GM18951 (cell line): ENCODE results near the gene CRELD2.

Experiments
- POLR2A ChIP-seq: IDR thresholded peaks from 4 replicates; pipeline ENCODE4 v1.6.1; 2011; ENCODE audit warnings: mild to moderate bottlenecking; ENCODE audit not compliant: insufficient read length, insufficient read depth; ENCODE audit errors: extremely low read depth
- in situ Hi-C: fragments of 300-500 bp; cut with MboI; formaldehyde crosslinking; loops from one replicate; pipeline ENCODE4 v1.12.0; 2022; ENCODE audit warnings: low sequenced_read_pairs, mixed read lengths, inconsistent platforms; ENCODE audit not compliant: unreplicated experiment

The CRELD2 gene, protein sequence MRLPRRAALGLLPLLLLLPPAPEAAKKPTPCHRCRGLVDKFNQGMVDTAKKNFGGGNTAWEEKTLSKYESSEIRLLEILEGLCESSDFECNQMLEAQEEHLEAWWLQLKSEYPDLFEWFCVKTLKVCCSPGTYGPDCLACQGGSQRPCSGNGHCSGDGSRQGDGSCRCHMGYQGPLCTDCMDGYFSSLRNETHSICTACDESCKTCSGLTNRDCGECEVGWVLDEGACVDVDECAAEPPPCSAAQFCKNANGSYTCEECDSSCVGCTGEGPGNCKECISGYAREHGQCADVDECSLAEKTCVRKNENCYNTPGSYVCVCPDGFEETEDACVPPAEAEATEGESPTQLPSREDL

DNA sequence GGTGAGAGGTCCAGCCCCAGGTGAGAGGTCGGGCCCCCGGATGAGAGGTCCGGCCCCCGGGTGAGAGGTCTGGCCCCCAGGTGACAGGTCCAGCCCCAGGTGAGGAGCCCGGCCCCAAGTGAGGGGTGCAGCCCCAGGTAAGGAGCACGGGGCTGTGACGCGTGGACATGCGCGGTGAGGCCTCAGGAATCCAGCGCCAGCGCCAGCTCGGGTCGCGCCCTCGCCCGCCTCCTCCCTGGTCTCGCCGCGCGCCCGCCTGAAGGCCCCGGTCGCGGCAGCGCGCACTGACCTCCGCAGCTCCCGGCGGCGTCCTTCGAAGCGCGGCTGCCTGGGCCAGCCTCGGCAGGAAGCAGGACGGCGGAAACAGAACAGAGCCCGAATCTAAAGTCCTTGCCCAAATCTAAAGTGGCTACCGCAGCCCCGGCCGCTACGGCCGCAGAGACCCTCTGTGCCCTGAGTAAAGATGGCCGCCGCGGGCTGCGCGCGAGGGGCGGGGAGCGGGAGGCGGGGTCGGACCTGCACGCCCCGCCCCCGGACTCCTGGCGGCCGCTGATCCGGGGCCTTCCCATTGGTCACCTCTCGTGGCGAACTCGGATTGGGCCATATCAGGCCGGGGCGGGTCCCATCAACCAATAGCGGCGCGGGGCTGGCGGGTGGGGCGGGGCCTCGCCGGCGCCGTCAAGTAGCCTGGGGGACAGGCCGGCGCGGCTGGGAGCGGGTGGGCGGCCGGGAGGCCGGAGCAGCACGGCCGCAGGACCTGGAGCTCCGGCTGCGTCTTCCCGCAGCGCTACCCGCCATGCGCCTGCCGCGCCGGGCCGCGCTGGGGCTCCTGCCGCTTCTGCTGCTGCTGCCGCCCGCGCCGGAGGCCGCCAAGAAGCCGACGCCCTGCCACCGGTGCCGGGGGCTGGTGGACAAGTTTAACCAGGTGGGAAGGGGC is at the start of gene CRELD2, which contains the start of gene ALG12:
Gene CRELD2, plus strand, starts transcription at position 661 of the 937 bp plus-strand sequence. Its CDS starts 136 bp downstream, at position 797.
Gene ALG12, minus strand, starts transcription at position 465 of the 937 bp plus-strand sequence. CDS start 4,673 bp downstream, outside the sequence.
- in situ Hi-C loops, result loop anchor here (10.0 kb wide), 1 partner anchor 143 kb away; no protein-coding TSS in a partner anchor

DNA sequence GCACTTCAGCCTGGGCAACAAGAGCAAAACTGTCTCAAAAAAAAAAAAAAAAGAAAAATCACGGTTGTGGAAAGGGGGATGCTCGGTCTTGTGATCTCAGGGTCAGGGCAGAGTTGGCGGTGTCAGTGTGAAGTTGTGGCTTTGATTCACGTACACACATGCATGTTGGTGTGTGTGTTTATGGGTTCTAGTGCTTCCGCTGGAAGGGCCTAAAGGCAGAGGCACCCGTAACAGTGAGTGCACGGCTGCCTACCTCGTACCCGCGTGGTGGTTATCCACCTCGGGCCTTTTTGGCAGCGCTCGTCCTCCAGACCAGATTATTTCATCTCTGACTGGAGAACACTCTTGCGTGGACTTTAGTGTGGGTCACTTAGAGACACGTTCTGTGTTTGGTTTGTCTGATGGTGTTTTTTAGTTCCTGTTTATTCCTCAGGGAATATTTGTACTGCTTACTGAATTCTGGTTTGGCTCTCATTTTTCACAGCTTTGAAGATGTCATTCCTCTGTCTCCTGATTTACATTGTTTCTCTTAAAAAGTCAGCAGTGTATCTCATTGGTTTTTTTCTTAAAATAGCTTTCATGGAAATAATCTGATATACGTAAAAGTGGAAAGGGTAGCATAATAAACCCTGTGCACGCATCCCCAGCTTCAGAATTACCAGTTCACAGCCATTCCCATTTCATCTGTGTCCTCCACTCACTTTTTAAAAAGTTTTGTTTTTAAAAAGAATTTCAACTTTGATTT is 49.2 kb upstream of the CRELD2 start:
- in situ Hi-C loops, result no loop called here
- TF ChIP-seq POLR2A, result no peak

More for the DNA sequence above, at the start of gene CRELD2, which contains the start of gene ALG12:
- peak; percentile 91 for TF ChIP-seq POLR2A

- no peak for TF ChIP-seq POLR2A
- in situ Hi-C loops, result no loop called here
Measured at GRCh38 chr22:49869845-49870712, 48.4 kb upstream of the CRELD2 start.

DNA sequence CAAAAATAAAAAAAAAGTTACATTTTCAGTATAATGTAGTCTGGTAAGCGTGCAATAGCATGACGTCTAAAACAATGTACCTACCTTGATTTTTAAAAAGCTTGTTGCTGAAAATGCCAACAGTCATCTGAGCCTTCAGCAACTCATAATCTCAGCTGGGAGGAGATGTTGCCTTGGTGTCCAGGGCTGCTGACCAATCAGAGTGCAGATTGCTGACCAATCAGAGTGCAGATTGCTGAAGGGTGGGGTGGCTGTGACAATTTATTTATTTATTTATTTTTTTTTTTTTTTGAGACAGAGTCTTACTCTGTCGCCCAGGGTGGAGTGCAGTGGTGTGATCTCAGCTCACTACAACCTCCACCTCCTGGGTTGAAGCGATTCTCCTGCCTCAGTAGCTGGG is 47.0 kb upstream of the CRELD2 start:
- no peak for TF ChIP-seq POLR2A
- in situ Hi-C loops, result no loop called here

DNA sequence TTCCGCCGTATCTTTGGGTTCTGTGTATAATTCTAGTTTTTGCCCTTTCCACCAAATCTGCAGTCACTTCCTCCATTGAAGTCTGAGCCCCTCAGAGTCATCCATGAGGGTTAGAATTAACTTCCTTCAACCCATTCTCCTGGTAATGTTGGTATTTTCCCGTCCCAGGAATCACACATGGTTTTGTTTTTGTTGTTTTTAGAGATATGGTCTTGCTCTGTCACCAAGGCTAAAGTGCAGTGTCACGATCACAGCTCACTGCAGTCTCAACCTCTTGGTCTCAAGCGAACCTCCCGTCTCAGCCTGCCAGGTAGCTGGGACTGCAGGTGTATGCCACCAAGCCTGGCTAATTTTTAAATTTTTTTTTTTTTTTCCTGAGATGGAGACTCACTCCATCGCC is 46.1 kb upstream of the CRELD2 start:
- in situ Hi-C loops, result no loop called here
- TF ChIP-seq POLR2A, result no peak

DNA sequence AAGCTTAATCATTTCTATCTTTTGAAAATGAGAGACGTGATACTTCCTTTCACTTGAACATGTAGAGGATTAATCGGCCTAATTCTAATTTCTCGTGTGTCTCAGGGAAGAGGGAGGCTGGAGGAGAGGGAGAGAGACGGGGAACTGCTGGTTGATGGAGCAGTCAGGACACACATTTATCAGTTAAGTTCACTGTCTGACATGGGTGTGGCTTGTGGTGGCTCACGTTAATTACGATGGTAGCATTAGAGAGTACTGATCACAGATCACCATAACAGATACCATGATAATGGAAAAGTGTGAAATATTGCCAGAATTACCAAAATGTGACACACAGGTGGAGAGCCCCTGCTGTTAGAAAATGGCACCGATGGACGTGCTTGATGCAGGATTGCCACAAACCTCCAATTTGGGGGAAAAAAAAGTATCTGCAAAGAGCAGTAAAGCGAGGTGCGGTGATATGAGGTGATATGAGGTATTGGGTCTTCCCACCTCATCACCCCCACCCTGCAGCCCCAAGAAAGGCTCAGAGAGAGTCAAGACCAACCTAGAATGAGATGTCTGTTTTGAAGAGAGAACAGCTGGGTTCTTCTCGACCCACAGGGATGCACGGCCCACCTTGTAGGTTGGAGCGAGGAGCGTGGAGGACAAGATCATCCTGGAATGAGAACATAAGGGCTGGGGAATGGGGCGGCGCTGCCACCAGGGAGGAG is 45.0 kb upstream of the CRELD2 start:
- in situ Hi-C loops, result no loop called here
- TF ChIP-seq POLR2A, result no peak

GRCh38 chr22:49877642-49878041 is 40.8 kb upstream of the CRELD2 start:
- in situ Hi-C loops, result no loop called here
- no peak for TF ChIP-seq POLR2A

DNA sequence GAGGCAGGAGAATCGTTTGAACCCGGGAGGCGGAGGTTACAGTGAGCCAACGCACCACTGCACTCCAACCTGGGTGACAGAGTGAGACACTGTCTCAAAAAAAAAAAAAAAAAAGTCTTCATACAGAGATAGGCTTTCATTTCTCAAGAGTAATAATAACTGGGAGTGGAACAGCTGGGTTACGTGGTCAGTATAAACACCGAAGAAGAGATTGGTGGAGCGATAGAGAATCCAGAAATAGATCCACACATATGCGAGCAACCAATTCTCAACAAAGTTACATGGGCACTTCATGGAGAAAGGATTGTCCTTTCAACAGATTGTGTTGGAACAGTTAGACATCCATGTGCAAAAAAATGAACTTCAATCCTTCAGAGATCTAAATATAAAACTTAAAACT is 40.2 kb upstream of the CRELD2 start:
- in situ Hi-C loops, result no loop called here
- TF ChIP-seq POLR2A, result no peak

- in situ Hi-C loops, result no loop called here
- TF ChIP-seq POLR2A, result no peak
Measured at GRCh38 chr22:49879871-49880270, 38.6 kb upstream of the CRELD2 start.

- no peak for TF ChIP-seq POLR2A
- in situ Hi-C loops, result no loop called here
Measured at GRCh38 chr22:49880281-49880680, 38.2 kb upstream of the CRELD2 start.

- in situ Hi-C loops, result no loop called here
- TF ChIP-seq POLR2A, result no peak
Measured at GRCh38 chr22:49881856-49882255, 36.6 kb upstream of the CRELD2 start.
